ENCODE results near the gene RGL3.
"Not testable (repeated sequence)": the region's sequence is repeated elsewhere in the genome, so short reads cannot be mapped to it uniquely, and the experiment has no call there.

Gene RGL3

GRCh38 chr19:11379857-11380350 is 39.2 kb downstream of the RGL3 start:
- no peak for DNase-seq

- DNase-seq, result not testable (repeated sequence)
These were observed 39.8 kb downstream of the RGL3 start for GRCh38 chr19:11379269-11379845.

- DNase-seq, result no peak
These were observed 40.6 kb downstream of the RGL3 start for GRCh38 chr19:11378319-11379189.

GRCh38 chr19:11377756-11378155 is 41.4 kb downstream of the RGL3 start:
- no peak for DNase-seq

GRCh38 chr19:11377237-11377636 is 41.9 kb downstream of the RGL3 start:
- DNase-seq, result no peak

GRCh38 chr19:11375143-11375948 is 43.8 kb downstream of the RGL3 start:
- no peak for DNase-seq

- DNase-seq, result peak; percentile 98
These were observed 44.5 kb downstream of the RGL3 start, which contains the start of gene SWSAP1 for GRCh38 chr19:11374433-11375142. SWSAP1 (plus strand) TSS chr19:11374666; CDS start chr19:11374681, 15 bp downstream.

GRCh38 chr19:11373885-11374432 is 45.2 kb downstream of the RGL3 start:
- no peak for DNase-seq

GRCh38 chr19:11373166-11373884 is 45.8 kb downstream of the RGL3 start:
- DNase-seq, result no peak

- no peak for DNase-seq
These were observed 48.4 kb downstream of the RGL3 start for GRCh38 chr19:11370744-11371143.

- no peak for DNase-seq
These were observed 51.6 kb downstream of the RGL3 start for GRCh38 chr19:11367528-11367927.

- no peak for DNase-seq
These were observed 53.5 kb downstream of the RGL3 start for GRCh38 chr19:11365557-11366117.

- no peak for DNase-seq
These were observed 54.2 kb downstream of the RGL3 start for GRCh38 chr19:11364935-11365334.

- no peak for DNase-seq
These were observed 54.7 kb downstream of the RGL3 start for GRCh38 chr19:11364296-11364904.

- no peak for DNase-seq
These were observed 55.2 kb downstream of the RGL3 start for GRCh38 chr19:11363881-11364280.

- DNase-seq, result no peak
These were observed 57.1 kb downstream of the RGL3 start for GRCh38 chr19:11361771-11362731.

- no peak for DNase-seq
These were observed 57.9 kb downstream of the RGL3 start for GRCh38 chr19:11361037-11361770.

- no peak for DNase-seq
These were observed 59.7 kb downstream of the RGL3 start for GRCh38 chr19:11359421-11359820.

All from SIG-M5 (cell line).